HUES48 (cell line): ENCODE measurements around the gene LCN6.
"Not testable (repeated sequence)": the region's sequence is repeated elsewhere in the genome, so short reads cannot be mapped to it uniquely, and the experiment has no call there.

Source experiments
- H3K27ac ChIP-seq: one replicate; pipeline ENCODE4 v1.7.0; 2013; ENCODE audit warnings: low read depth, low read length, inconsistent platforms
- H3K27me3 ChIP-seq: 2 replicates; pipeline ENCODE4 v1.6.1; 2013; ENCODE audit warnings: mild to moderate bottlenecking, low read length; ENCODE audit not compliant: control insufficient read depth, insufficient read depth
- H3K36me3 ChIP-seq: 2 replicates; pipeline ENCODE4 v1.6.1; 2013; ENCODE audit warnings: low read length; ENCODE audit not compliant: control insufficient read depth, insufficient read depth
- H3K4me1 ChIP-seq: 2 replicates; pipeline ENCODE4 v1.6.1; 2013; ENCODE audit warnings: mild to moderate bottlenecking, low read length; ENCODE audit not compliant: control insufficient read depth, insufficient read depth
- H3K4me3 ChIP-seq: 2 replicates; pipeline ENCODE4 v1.5.1; 2013; ENCODE audit warnings: mild to moderate bottlenecking, low read depth, low read length
- H3K9ac ChIP-seq: 2 replicates; pipeline ENCODE4 v1.6.1; 2013; ENCODE audit warnings: mild to moderate bottlenecking, low read depth, low read length, moderate library complexity
- H3K9me3 ChIP-seq: 2 replicates; pipeline ENCODE4 v1.6.1; 2013; ENCODE audit warnings: low read length; ENCODE audit not compliant: control insufficient read depth, insufficient read depth

The LCN6 gene

GRCh38 chr9:136713550-136713949, 34.8 kb downstream of the LCN6 start:
- Histone ChIP-seq H3K4me1 (peaks cover 7% of the 10 kb centered on the region; the same call in 1 of the 2 replicates), H3K9ac (0 out of 2 replicates have a peak overlapping the region, but pooled peaks have one; percentile 56), H3K27me3 (0 out of 2 replicates have a peak, but pooled peaks cover 13% of the 10 kb centered on the region), H3K36me3 (no peaks in the 10 kb centered on the region), H3K4me3 (peak overlapping the region; percentile 79), H3K9me3 (no peaks in the 10 kb centered on the region), H3K27ac (no peak overlapping the region)

GRCh38 chr9:136712690-136713544, 35.4 kb downstream of the LCN6 start:
- Histone ChIP-seq H3K4me3 (peak overlapping the region; percentile 79), H3K9ac (peak overlapping the region; percentile 56; the same call in 1 of the 2 replicates)

GRCh38 chr9:136711751-136712689, 36.3 kb downstream of the LCN6 start, which contains the start of gene DIPK1B:
Gene DIPK1B (plus strand): TSS chr9:136712572. CDS start chr9:136712666, 94 bp downstream.
- H3K4me1 ChIP-seq, result peaks cover 7% of the 10 kb centered on the region; the same call in 1 of the 2 replicates
- H3K9me3 ChIP-seq, result no peaks in the 10 kb centered on the region
- H3K27ac ChIP-seq, result peak within 1 kb of the TSS; percentile 55
- H3K36me3 ChIP-seq, result no peaks in the 10 kb centered on the region
- peak within 1 kb of the TSS; percentile 90 for H3K4me3 ChIP-seq
- H3K27me3 ChIP-seq, result 0 out of 2 replicates have a peak, but pooled peaks cover 13% of the 10 kb centered on the region
- peak within 1 kb of the TSS; percentile 56; the same call in 1 of the 2 replicates for H3K9ac ChIP-seq

More at GRCh38 chr9:136712690-136713544, 35.4 kb downstream of the LCN6 start:
- Histone ChIP-seq H3K27me3 (0 out of 2 replicates have a peak, but pooled peaks cover 13% of the 10 kb centered on the region), H3K36me3 (no peaks in the 10 kb centered on the region), H3K27ac (peak overlapping the region; percentile 55), H3K9me3 (no peaks in the 10 kb centered on the region), H3K4me1 (peaks cover 7% of the 10 kb centered on the region; the same call in 1 of the 2 replicates)

- H3K9me3 ChIP-seq, H3K36me3 ChIP-seq, H3K4me1 ChIP-seq, H3K9ac ChIP-seq, H3K27ac ChIP-seq: not testable (repeated sequence)
- Histone ChIP-seq H3K27me3 (0 out of 2 replicates have a peak, but pooled peaks cover 13% of the 10 kb centered on the region), H3K4me3 (peak overlapping the region; percentile 90)
Measured at GRCh38 chr9:136711219-136711648, 37.1 kb downstream of the LCN6 start.

GRCh38 chr9:136710543-136710942, 37.8 kb downstream of the LCN6 start:
- no peak overlapping the region for H3K27ac ChIP-seq
- no peak overlapping the region for H3K4me3 ChIP-seq
- peaks cover 7% of the 10 kb centered on the region; the same call in 1 of the 2 replicates for H3K4me1 ChIP-seq
- H3K27me3 ChIP-seq, result 0 out of 2 replicates have a peak, but pooled peaks cover 13% of the 10 kb centered on the region
- H3K9me3 ChIP-seq, result no peaks in the 10 kb centered on the region
- H3K36me3 ChIP-seq, result no peaks in the 10 kb centered on the region
- no peak overlapping the region for H3K9ac ChIP-seq

- 0 out of 2 replicates have a peak, but pooled peaks cover 13% of the 10 kb centered on the region for H3K27me3 ChIP-seq
- no peaks in the 10 kb centered on the region for H3K9me3 ChIP-seq
- H3K27ac ChIP-seq, result no peak overlapping the region
- H3K4me1 ChIP-seq, result peaks cover 7% of the 10 kb centered on the region; the same call in 1 of the 2 replicates
- no peak overlapping the region for H3K9ac ChIP-seq
- no peak overlapping the region for H3K4me3 ChIP-seq
- H3K36me3 ChIP-seq, result no peaks in the 10 kb centered on the region
Measured at GRCh38 chr9:136709454-136710109, 38.7 kb downstream of the LCN6 start.

GRCh38 chr9:136707849-136708517, 40.3 kb downstream of the LCN6 start:
- Histone ChIP-seq H3K4me3 (no peak overlapping the region), H3K27ac (no peak overlapping the region), H3K27me3 (0 out of 2 replicates have a peak, but pooled peaks cover 13% of the 10 kb centered on the region), H3K36me3 (no peaks in the 10 kb centered on the region), H3K9ac (no peak overlapping the region), H3K4me1 (no peaks in the 10 kb centered on the region; the same call in 1 of the 2 replicates), H3K9me3 (no peaks in the 10 kb centered on the region)

GRCh38 chr9:136707011-136707410, 41.3 kb downstream of the LCN6 start:
- 0 out of 2 replicates have a peak, but pooled peaks cover 13% of the 10 kb centered on the region for H3K27me3 ChIP-seq
- no peak overlapping the region for H3K27ac ChIP-seq
- no peak overlapping the region for H3K9ac ChIP-seq
- no peaks in the 10 kb centered on the region for H3K36me3 ChIP-seq
- no peaks in the 10 kb centered on the region for H3K4me1 ChIP-seq
- H3K4me3 ChIP-seq, result no peak overlapping the region
- no peaks in the 10 kb centered on the region for H3K9me3 ChIP-seq

GRCh38 chr9:136705564-136705963, 42.8 kb downstream of the LCN6 start:
- H3K9ac ChIP-seq, result no peak overlapping the region
- no peaks in the 10 kb centered on the region for H3K36me3 ChIP-seq
- H3K4me3 ChIP-seq, result no peak overlapping the region

More at GRCh38 chr9:136705564-136705963, 42.8 kb downstream of the LCN6 start:
- H3K4me1 ChIP-seq, result peaks cover 3% of the 10 kb centered on the region; the same call in 1 of the 2 replicates
- H3K9me3 ChIP-seq, result no peaks in the 10 kb centered on the region
- H3K27me3 ChIP-seq, result 0 out of 2 replicates have a peak, but pooled peaks cover 2% of the 10 kb centered on the region
- H3K27ac ChIP-seq, result no peak overlapping the region
